Tibial nerve (tissue), 3 donors: ENCODE measurements around the gene C3orf22.

Experiments used
- CTCF ChIP-seq, 5 experiments: fragments of 200-600 bp in 3 of 5; fragments of 450-650 bp in 2 of 5; sonication (generic) in 3 of 5; IDR thresholded peaks; one replicate each; pipeline ENCODE4 v1.5.1; 2016 to 2019; ENCODE audit warnings: antibody characterized with exemption in 5 of 5, mild to moderate bottlenecking in 3 of 5, moderate library complexity in 2 of 5
- POLR2A ChIP-seq, 2 donors: fragments of 450-650 bp; IDR thresholded peaks; one replicate each; pipeline ENCODE4 v1.6.1; 2017; ENCODE audit warnings: antibody characterized with exemption in 2 of 2, mild to moderate bottlenecking in 2 of 2, moderate library complexity in 2 of 2

GRCh38 chr3:126571078-126571477 lies 12.3 kb upstream of the C3orf22 start:
- no peak for TF ChIP-seq CTCF (IDR thresholded peaks at IDR 0.05)
- TF ChIP-seq POLR2A (IDR thresholded peaks at IDR 0.05), result no peak
